Measurements from ENCODE around the gene FLT4.
A peak's percentile ranks its signal among the peaks of the same experiment; 100 is the strongest.

The FLT4 gene

DNA sequence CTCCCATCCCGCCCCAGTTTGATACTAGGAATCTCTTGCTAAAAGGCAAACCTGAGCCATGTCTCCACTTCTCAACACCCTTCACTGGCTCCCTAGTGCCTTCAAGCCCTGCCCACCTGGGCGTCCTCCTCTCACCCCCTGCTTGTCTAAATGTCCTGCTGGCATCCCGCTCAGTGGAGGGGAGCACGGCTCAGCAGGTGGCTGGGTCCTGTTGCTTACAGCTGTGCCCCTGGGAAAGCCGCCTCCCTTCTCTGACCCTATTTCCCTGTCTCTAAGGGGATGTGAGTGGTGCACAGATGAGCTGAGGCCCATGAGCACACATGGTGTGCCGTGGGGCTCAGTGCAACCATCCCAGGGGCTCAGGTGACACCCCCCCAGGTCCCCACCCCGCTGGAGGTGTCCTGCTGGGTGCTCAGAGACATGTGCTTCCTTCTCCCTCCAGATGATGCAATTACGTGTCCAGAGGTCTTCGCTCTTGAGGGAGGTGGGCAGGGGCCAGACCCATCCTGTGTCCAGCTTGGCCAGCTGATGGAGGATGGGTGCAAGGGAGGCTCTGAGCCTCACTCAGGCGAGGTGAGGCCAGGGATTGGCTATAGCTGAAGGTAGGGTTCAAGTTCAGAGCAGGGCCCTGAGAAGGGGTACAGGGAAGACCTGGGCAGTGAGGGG lies 24.1 kb downstream of the FLT4 start:
- no peak for DNase-seq

- no peak for DNase-seq
Observed at GRCh38 chr5:180624587-180624986, 24.8 kb downstream of the FLT4 start.

- DNase-seq = no peak
Observed at GRCh38 chr5:180623844-180624243, 25.6 kb downstream of the FLT4 start.

DNA sequence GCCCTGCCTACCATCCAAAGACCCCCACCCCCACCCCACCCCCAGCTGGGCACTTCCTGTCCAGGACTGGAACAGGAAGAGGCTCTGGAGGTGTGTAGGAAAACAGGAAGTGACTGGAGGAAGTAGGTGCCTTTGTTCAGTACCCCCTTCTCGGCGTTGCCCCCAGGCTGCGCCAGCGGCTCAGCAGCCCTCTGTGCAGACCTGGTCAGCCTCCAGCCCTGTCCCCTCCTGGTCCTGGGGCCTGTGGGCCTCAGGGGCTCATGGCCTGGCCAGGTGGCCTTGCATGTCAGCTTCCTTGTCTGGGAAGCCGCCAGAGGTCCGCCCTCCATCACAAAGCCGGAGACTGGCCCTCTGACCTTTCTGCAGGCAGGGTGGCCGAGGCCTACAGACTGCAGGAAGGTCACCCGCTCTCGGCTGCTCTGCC lies 26.0 kb downstream of the FLT4 start:
- DNase-seq = no peak

DNA sequence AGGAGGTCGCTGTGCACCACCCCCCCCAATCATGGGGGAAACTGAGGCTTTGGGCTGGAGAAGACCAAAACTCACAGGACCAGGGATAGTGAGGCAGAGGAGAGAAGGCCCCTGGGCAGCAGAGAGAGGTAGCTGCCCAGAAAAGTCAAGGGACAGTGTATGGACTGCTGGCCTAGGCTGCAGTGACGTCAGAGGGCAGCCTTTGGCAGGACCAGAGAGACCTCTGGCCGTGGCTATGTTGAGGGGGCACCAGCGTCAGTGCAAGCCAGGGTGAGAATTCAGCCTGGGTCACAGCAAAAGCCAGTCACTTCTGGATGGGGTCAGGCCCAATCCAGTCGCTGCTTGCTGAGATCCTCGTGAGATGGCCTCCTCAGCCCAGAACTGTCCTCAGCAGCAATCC lies 26.5 kb downstream of the FLT4 start:
- DNase-seq = no peak

- DNase-seq = no peak
Observed at GRCh38 chr5:180621311-180621710, 28.1 kb downstream of the FLT4 start.

DNA sequence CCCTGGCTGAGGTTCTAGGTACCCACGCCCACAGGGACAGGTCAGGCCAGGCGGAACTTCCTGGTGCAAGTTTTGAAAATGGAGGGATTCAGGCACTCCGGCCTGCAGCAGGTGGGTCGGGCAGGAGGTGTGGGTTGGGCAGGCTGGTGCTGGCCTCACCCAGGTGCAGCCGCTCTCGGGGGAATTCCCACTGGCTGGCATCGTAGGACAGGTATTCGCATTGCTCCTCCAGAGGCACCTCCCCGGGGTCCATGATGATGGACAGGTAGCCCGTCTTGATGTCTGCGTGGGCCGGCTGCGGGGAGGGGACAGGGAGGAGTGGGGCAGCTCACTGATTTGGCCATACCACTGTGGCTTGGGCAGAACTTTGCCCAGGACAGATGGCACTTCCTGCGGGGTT lies 29.4 kb downstream of the FLT4 start:
- DNase-seq = no peak

- no peak for DNase-seq
Observed at GRCh38 chr5:180619563-180619915, 29.9 kb downstream of the FLT4 start.

DNA sequence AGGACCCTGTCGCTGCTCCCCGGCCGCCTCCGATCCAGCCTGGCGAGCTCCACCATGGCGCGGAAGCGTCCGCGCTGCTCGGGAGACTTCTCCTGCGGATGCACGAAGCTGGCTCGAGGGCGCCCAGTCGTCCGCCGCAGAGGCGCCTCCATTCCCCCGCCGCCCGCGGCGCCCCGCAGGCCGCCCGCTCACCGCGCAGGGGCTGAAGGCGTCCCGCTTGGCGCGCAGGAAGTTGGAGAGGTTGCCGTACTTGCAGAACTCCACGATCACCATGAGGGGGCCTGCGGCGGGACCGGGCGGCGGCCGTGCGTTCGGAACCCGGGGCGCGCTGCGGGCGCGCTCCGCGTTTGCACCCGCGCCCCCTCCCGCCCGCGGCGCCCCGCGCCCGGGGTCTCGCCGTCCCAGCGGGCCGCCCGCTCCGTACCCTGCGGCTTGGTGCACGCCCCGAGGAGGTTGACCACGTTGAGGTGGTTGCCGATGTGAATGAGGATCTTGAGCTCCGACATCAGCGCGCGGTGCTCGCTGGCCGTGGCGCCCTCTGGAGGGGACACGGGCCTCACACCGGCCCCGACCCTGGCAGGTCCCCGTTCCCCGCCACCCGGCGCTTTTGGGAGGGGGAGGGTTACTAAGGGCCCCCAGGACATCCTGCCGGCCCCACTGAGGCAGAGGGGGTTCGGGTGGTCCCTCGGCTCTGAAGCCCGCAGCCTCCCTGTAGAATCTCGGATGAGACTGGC lies 30.4 kb downstream of the FLT4 start:
- peak; percentile 28 for DNase-seq

GRCh38 chr5:180618487-180618828 lies 30.9 kb downstream of the FLT4 start:
- no peak for DNase-seq

DNA sequence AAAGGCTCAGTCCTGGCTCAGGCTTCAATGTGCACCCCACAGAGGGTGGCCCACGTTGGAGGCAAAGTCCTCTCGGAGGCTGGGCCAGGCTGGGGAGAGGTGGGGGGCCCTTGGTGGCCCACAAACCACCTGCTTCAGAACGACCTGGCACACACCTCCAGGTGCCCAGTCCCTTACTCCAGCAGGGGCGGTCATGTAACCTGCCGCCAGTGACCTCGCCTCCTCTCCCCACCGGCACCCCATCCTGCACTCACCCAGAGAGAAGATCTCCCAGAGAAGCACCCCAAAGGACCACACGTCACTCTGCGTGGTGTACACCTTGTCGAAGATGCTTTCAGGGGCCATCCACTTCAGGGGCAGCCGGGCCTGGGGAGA lies 35.6 kb downstream of the FLT4 start:
- no peak for DNase-seq

DNA sequence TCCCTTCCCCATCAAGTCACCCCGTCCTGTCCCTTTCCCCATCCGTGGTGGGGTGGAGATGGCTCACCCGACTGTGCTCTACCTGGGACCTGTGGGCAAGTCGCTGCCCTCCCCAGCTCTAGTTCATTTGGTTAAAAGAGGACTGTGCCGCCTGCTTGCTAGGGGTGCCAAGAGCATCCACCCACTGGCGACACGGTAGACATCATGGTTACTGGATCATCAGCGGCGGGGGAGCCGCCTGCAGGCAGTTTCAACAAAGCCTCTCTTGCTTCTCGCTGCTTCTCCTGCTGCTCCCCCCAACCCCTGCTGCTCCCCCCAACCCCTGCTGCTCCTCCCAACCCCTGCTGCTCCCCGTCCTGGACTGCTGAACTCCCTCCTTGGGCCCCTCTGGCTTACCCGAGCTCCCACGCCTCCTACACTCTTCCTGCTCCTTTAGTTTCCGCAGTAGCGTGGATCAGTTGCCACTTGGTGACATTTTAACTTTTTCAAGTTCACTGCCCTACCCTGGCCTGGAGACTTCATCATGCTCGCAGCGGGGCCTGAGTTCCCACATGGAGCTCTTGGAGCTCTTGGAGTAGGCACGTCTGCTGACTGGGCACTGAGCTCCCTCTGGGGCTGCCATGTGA lies 36.1 kb downstream of the FLT4 start:
- DNase-seq = no peak

DNA sequence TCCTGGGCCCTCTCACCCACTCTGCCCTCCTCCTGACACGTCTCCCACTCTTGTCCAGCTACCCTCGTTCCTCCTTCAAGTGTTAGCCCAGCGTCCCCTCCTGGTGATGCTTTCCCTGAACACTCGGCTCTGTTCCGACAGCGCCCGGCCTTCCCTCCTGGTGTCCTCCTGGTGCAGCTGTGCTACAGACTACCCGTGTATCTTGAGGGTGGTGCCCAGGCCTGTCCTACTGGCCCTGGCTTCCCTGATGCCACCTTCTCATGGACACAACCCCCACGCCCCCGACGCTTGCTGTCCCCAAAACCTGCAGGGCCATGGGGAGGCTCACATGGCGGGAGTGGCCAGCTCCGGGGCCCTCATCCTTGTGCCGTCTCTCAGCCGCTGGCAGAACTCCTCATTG lies 36.7 kb downstream of the FLT4 start:
- DNase-seq = no peak

DNA sequence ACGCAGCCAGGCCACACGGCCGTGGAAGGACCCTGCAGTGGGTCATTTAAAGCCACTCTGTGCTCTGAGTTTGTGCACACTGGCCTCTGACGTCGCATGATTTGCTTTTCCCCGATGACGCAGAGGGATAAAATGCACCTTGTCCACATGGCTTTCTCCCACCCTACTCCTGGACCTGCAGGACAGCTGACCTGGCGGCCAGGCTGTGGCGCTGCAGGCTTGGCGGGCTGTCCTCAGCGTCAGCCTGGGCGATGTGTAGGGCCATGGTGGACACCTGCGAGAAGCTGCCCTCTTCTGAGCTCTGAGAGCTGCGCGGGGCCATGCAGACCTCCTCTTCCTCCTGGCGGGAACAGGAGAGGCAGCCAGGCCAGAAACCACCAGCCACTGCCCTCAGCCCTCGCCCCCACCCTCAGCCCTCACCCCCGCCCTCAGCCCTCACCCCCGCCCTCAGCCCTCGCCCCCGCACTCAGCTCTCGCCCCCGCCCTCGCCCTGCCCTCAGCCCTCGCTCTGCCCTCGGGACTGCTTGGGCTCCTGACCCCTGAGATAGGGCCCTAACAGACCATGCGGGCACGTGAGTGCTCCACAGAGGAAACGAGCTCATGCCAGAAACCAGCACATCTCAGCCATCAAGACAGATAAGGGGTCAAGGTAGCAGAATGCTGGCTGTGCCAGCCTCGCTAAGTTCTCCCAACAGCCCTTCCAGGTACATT lies 38.1 kb downstream of the FLT4 start:
- no peak for DNase-seq

GRCh38 chr5:180609817-180610550 lies 39.4 kb downstream of the FLT4 start:
- no peak for DNase-seq

GRCh38 chr5:180609386-180609785 lies 40.0 kb downstream of the FLT4 start:
- no peak for DNase-seq

GRCh38 chr5:180608572-180609310 lies 40.7 kb downstream of the FLT4 start:
- DNase-seq = no peak

- no peak for DNase-seq
Observed at GRCh38 chr5:180607861-180608571, 41.4 kb downstream of the FLT4 start.

DNA sequence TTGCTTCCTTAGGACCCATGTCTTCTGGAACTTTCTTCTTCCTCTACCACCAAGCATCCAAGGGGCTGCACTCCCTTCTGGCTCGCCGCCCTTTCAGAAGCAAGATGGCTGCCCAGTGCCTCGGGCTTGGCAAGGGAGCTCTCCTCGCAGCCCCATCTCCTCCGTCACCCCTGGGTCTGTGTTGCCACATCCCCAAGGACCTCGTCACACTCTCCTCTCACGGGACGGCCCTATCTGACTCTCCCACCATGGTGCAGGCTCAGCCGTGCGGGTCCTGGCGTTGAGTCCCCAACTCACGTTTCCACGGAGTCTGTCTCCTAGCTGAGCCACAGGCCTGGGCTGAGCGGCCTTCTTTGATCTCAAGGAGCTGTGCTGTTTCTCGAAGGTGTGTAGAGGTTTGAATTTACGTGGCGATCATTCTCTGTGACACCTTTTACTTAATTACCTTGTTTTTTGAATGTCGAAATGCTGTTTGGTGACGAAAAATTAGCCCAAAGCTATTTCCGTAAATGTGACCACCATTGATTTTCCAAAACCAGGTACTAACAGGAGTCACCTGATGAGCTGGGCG lies 43.1 kb downstream of the FLT4 start:
- DNase-seq = no peak

- peak; percentile 49 for DNase-seq
Observed at GRCh38 chr5:180605554-180606214, 43.7 kb downstream of the FLT4 start.

GRCh38 chr5:180604271-180604670 lies 45.1 kb downstream of the FLT4 start:
- DNase-seq = no peak
